Right atrium auricular region (tissue), 2 donors: ENCODE measurements around the gene NOD1. TPM values are rescaled to one million over a fixed set of nuclear protein-coding genes. Genes with fewer than 3 reads are reported as not detected.

Experiments used
- DNase-seq: peaks from one replicate; pipeline ENCODE4 v3.0.0-alpha.2; 2019; ENCODE audit warnings: low spot score
- H3K27ac ChIP-seq, 2 donors: fragments of 200-600 bp; sonication (generic); 1 replicate in 1 of 2; 2 replicates in 1 of 2; pipeline ENCODE4 v1.5.1; 2016 to 2019
- H3K27me3 ChIP-seq, 2 donors: fragments of 200-600 bp; sonication (generic); one replicate each; pipeline versions ENCODE4 v1.5.1 to v1.6.0; 2017 to 2019
- H3K36me3 ChIP-seq: fragments of 200-600 bp; sonication (generic); one replicate; pipeline ENCODE4 v1.5.1; 2016
- H3K4me1 ChIP-seq, 2 donors: fragments of 200-600 bp; sonication (generic); one replicate each; pipeline versions ENCODE4 v1.5.1 to v1.6.0; 2017 to 2019
- H3K4me3 ChIP-seq, 2 donors: fragments of 200-600 bp; sonication (generic); 1 replicate in 1 of 2; 2 replicates in 1 of 2; pipeline ENCODE4 v1.5.1; 2017 to 2019; ENCODE audit warnings: mild to moderate bottlenecking in 1 of 2, moderate library complexity in 1 of 2
- H3K9me3 ChIP-seq, 2 donors: fragments of 200-600 bp; sonication (generic); one replicate each; pipeline ENCODE4 v1.5.1; 2019
- CTCF ChIP-seq, 2 donors: fragments of 200-600 bp; sonication (generic); IDR thresholded peaks; one replicate each; pipeline ENCODE4 v1.5.1; 2019; ENCODE audit warnings: antibody characterized with exemption in 2 of 2
- total RNA-seq, 2 donors: library from RNA; depleted of rRNA; stranded (reverse); fragments of >200 nt; gene quantifications; one replicate each; pipeline ENCODE4 v1.1.0, GENCODE V29; 2016

Gene NOD1
- total RNA-seq, 2 donors from 2014 or later, result 9.0 to 11.2 TPM

GRCh38 chr7:30434140-30434799 lies 44.3 kb downstream of the NOD1 start:
- Histone ChIP-seq H3K4me3 (no peak overlapping the region), H3K4me1 (peaks cover 0 to 28% of the 10 kb centered on the region in 2 donors), H3K36me3 (peaks cover 57% of the 10 kb centered on the region), H3K27ac (no peak overlapping the region), H3K9me3 (no peaks in the 10 kb centered on the region), H3K27me3 (no peaks in the 10 kb centered on the region)
- TF ChIP-seq CTCF (IDR thresholded peaks at IDR 0.05), result no peak
- no peak for DNase-seq

- H3K9me3 ChIP-seq, result no peaks in the 10 kb centered on the region
- no peaks in the 10 kb centered on the region for H3K27me3 ChIP-seq
- no peak for TF ChIP-seq CTCF (IDR thresholded peaks at IDR 0.05)
- no peak overlapping the region for H3K4me3 ChIP-seq
- H3K27ac ChIP-seq, result peak overlapping the region; percentile 0 to 54
- peaks cover 59% of the 10 kb centered on the region for H3K36me3 ChIP-seq
- no peak for DNase-seq
- peaks cover 0 to 28% of the 10 kb centered on the region in 2 donors for H3K4me1 ChIP-seq
Measured at GRCh38 chr7:30433506-30433905, 45.1 kb downstream of the NOD1 start.

- H3K27me3 ChIP-seq, result no peaks in the 10 kb centered on the region
- DNase-seq, result peak; percentile 75
- peaks cover 0 to 28% of the 10 kb centered on the region in 2 donors for H3K4me1 ChIP-seq
- no peaks in the 10 kb centered on the region for H3K9me3 ChIP-seq
- peak overlapping the region; percentile 0 to 54 for H3K27ac ChIP-seq
- H3K36me3 ChIP-seq, result peaks cover 59% of the 10 kb centered on the region
- H3K4me3 ChIP-seq, result no peak overlapping the region
- TF ChIP-seq CTCF (IDR thresholded peaks at IDR 0.05), result no peak
Measured at GRCh38 chr7:30433082-30433481, 45.5 kb downstream of the NOD1 start.

GRCh38 chr7:30430777-30431176 lies 47.8 kb downstream of the NOD1 start:
- no peak for DNase-seq
- no peak for TF ChIP-seq CTCF (IDR thresholded peaks at IDR 0.05)
- H3K27ac ChIP-seq, result no peak overlapping the region

GRCh38 chr7:30430276-30430675 lies 48.3 kb downstream of the NOD1 start:
- Histone ChIP-seq H3K27ac (no peak overlapping the region), H3K4me3 (no peak overlapping the region), H3K4me1 (peaks cover 0 to 28% of the 10 kb centered on the region in 2 donors), H3K9me3 (no peaks in the 10 kb centered on the region), H3K27me3 (no peaks in the 10 kb centered on the region), H3K36me3 (peaks cover 53% of the 10 kb centered on the region)
- DNase-seq, result no peak
- no peak for TF ChIP-seq CTCF (IDR thresholded peaks at IDR 0.05)

More at GRCh38 chr7:30430777-30431176, 47.8 kb downstream of the NOD1 start:
- Histone ChIP-seq H3K36me3 (peaks cover 53% of the 10 kb centered on the region), H3K9me3 (no peaks in the 10 kb centered on the region), H3K27me3 (no peaks in the 10 kb centered on the region), H3K4me1 (peaks cover 0 to 28% of the 10 kb centered on the region in 2 donors), H3K4me3 (no peak overlapping the region)

- peaks cover 56% of the 10 kb centered on the region for H3K36me3 ChIP-seq
- no peak overlapping the region for H3K4me3 ChIP-seq
- H3K9me3 ChIP-seq, result no peaks in the 10 kb centered on the region
- no peak for TF ChIP-seq CTCF (IDR thresholded peaks at IDR 0.05)
- H3K4me1 ChIP-seq, result peaks cover 0 to 28% of the 10 kb centered on the region in 2 donors
- H3K27ac ChIP-seq, result no peak overlapping the region
- no peaks in the 10 kb centered on the region for H3K27me3 ChIP-seq
- DNase-seq, result peak; percentile 50
Measured at GRCh38 chr7:30429156-30429530, 49.4 kb downstream of the NOD1 start.
